ENCODE results near the gene VSIG10. TPM values are rescaled to one million over a fixed set of nuclear protein-coding genes. Genes with fewer than 3 reads are reported as not detected.
A peak's percentile ranks its signal among the peaks of the same experiment; 100 is the strongest.

Gene VSIG10
- total RNA-seq, 4 donors from 2014 or later, result 9.3 to 22.1 (median 17.0) TPM

DNA sequence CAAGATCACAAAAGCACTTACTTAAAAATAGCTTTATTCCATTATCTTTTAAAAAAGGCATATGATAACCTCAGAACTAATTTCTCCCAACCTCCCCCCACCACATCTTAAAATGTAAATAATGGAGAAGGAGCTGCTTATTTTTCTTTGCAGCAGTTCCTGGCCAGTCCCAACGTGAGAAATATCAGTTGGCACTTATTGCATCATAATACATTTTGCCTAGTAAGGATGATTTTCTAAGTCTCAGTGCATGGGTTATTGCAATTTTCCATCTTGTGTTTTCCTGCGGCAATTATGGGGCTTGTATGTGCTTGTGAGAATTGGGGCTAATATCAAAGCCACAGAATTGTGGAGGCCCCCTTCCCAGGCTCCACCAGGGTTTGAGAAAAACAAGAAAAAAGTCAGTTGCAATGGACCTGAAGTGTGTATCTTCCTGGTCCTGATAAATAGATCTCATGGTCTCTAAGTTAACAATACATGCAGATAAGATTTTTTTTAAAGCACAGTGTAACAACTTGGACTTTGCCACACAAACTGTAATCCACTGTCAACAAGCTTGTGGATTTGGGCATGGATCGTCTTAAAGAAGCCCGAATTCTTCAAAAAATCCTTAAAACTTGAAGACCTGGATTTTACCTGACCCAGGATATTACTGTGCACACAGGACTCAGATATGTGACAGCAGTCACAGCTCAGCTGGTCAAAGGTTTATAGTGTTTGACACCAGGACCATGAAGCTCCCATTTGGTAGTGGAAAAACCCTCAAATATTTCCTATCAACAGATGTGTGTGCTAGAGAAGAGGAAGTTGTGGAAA is 40.0 kb downstream of the VSIG10 start:
- no peaks in the 10 kb centered on the region for H3K9me3 ChIP-seq
- H3K27ac ChIP-seq, result no peak overlapping the region
- peaks cover 15 to 22% of the 10 kb centered on the region in 2 donors for H3K4me1 ChIP-seq
- no peak overlapping the region for H3K4me3 ChIP-seq
- DNase-seq, result no peak
- in situ Hi-C loops (cut with MboI; ENCODE audit: low sequenced_read_pairs in 4 of 4) (no loop called here), intact Hi-C loops (cut with DNase I; ENCODE audit: low total_unique reads) (loop anchor here (5.0 kb wide), 1 partner anchor 119 kb away; no protein-coding TSS in a partner anchor)
- TF ChIP-seq, protein P1, sequence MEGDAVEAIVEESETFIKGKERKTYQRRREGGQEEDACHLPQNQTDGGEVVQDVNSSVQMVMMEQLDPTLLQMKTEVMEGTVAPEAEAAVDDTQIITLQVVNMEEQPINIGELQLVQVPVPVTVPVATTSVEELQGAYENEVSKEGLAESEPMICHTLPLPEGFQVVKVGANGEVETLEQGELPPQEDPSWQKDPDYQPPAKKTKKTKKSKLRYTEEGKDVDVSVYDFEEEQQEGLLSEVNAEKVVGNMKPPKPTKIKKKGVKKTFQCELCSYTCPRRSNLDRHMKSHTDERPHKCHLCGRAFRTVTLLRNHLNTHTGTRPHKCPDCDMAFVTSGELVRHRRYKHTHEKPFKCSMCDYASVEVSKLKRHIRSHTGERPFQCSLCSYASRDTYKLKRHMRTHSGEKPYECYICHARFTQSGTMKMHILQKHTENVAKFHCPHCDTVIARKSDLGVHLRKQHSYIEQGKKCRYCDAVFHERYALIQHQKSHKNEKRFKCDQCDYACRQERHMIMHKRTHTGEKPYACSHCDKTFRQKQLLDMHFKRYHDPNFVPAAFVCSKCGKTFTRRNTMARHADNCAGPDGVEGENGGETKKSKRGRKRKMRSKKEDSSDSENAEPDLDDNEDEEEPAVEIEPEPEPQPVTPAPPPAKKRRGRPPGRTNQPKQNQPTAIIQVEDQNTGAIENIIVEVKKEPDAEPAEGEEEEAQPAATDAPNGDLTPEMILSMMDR (IDR thresholded peaks at IDR 0.05 in 4 of 5, conservative IDR thresholded peaks at IDR 0.05 in 1 of 5), result no peak
- TF ChIP-seq POLR2A (IDR thresholded peaks at IDR 0.05), result no peak
- no peak for ATAC-seq
- no peaks in the 10 kb centered on the region for H3K27me3 ChIP-seq
- peaks cover 0 to 6% of the 10 kb centered on the region in 2 donors for H3K36me3 ChIP-seq

DNA sequence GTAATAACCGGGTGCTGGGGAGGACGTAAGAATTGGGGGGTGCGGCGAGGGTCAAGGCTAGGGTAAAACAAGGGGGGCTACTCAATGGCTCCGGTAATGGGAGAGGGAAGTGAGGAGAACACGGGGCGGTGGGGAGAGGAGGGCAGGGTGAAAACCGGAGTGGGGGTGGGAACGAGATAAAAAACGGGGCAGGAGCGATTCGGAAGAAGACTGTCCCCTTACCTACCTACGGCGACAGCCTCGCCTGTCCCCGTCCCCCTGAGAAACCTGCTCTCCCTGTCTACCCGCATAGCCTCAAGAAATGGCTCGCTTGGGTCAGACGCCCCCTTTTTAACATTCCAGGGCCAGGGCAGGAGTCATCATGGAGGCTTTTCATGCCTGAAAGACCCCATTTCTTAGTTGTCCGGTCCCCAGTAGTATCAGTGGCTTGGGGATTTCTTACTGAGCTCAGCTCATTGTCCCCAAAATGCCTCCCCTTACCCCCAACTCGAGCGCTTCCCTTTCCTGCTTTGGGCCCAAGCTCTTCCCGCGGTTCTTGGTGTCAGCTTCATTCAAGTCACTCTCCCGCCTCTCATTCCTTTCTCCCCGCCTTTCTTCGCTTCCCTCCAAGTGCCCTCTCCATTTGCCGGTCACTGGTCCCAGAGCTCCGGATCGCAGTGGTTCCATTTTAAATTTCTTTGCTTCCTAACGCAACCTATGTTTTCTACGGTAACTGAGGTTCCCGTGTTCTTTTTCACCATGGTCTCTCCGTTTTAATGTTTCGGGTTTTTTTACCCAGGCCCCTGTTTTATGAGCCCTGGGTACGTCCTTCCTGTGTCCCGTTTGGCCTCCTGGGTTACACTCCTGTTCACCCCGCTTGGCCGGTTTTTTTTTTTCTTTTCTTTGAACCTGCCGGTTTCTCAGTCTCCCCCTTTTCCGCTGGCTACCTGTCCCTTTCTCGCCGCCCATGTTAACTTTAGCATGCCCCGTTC is 41.7 kb downstream of the VSIG10 start:
- Histone ChIP-seq H3K4me1 (peaks cover 15 to 24% of the 10 kb centered on the region in 2 donors), H3K4me3 (peak overlapping the region; percentile 82 to 94 (median 87)), H3K9me3 (no peaks in the 10 kb centered on the region), H3K27ac (peak overlapping the region; percentile 92 to 96 (median 96)), H3K27me3 (no peaks in the 10 kb centered on the region), H3K36me3 (no peaks in the 10 kb centered on the region)
- DNase-seq, result peak in 1 of 2 donors; percentile 28
- intact Hi-C loops (cut with DNase I; ENCODE audit: low total_unique reads), result loop anchor here (2.0 to 5.0 kb wide), 5 partner anchors 43 to 313 kb away; partner anchors contain the start of genes PEBP1, RFC5 and VSIG10
- peak; percentile 33 to 37 for ATAC-seq
- in situ Hi-C loops (cut with MboI; ENCODE audit: low sequenced_read_pairs in 4 of 4), result no loop called here
- peak in 1 of 2 donors; percentile 10 for TF ChIP-seq POLR2A (IDR thresholded peaks at IDR 0.05)
- TF ChIP-seq, protein P1 (IDR thresholded peaks at IDR 0.05 in 4 of 5, conservative IDR thresholded peaks at IDR 0.05 in 1 of 5), result no peak

DNA sequence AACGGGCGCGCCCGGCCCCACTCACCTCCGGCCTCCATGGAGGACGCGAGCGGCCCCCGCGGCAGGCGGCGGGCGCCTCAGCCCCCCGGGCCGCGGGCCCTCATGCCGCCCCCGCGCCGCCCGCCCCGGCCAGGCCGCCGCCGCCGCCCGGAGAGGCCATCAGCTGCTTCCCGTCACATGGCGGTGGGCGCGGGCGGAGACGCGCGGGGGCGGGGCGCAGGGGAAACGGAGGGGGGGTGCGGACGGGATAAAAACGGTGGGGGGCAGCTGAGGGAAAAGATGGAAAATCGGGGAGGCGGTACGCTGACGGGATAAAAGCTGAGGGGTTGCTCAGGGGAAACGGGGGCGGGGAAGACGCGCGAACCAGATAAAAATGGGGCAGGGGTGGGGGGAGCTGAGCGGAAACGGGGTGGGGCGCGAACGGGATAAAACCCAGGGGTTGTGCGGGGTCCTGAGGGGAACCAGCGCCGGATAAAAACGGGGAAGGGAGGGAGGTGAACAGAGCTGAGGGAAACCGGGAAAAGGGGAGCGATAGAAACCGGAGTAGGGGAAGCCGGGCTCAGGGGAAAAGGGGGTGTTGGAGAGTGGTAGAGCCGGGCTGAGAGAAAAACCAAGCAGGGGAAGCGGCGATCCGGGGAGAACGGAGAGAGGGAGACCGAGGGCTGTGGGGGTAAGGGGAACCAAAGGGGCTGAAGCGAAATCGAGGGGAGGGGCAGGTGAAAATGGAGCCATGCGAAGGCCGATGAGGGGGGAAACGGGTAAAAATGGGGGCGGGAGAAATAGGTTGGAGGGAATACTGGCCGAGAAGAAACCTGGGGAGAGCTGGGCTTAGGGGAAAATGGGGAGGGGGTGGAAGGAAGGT is 42.6 kb downstream of the VSIG10 start, which contains the start of gene WSB2:
WSB2 (minus strand) TSS at position 169 of the 862 bp plus-strand sequence; CDS start at position 38, 131 bp downstream.
- in situ Hi-C loops (cut with MboI; ENCODE audit: low sequenced_read_pairs in 4 of 4) (no loop called here), intact Hi-C loops (cut with DNase I; ENCODE audit: low total_unique reads) (loop anchor here (2.0 to 5.0 kb wide), 5 partner anchors 44 to 314 kb away; partner anchors contain the start of genes PEBP1, RFC5 and VSIG10)
- Histone ChIP-seq H3K4me1 (peaks cover 23 to 30% of the 10 kb centered on the region in 2 donors), H3K27me3 (no peaks in the 10 kb centered on the region), H3K4me3 (peak within 1 kb of the TSS; percentile 82 to 94 (median 87)), H3K36me3 (no peaks in the 10 kb centered on the region), H3K9me3 (no peaks in the 10 kb centered on the region), H3K27ac (peak within 1 kb of the TSS; percentile 92 to 96 (median 96))
- peak; percentile 58 to 67 for DNase-seq
- TF ChIP-seq, protein P1 (IDR thresholded peaks at IDR 0.05 in 4 of 5, conservative IDR thresholded peaks at IDR 0.05 in 1 of 5), result no peak
- TF ChIP-seq POLR2A (IDR thresholded peaks at IDR 0.05), result peak; percentile 30 to 45
- ATAC-seq, result peak; percentile 65 to 66

All from gastrocnemius medialis (tissue), 4 donors.